ENCODE measurements around the gene MBNL2.

MBNL2 gene

GRCh38 chr13:97274829-97275649 is 52.9 kb downstream of the MBNL2 start:
- peak; percentile 64 for DNase-seq (ENCODE audit: low spot score)

- no peak for DNase-seq (ENCODE audit: low spot score)
Observed at GRCh38 chr13:97275776-97276501, 53.8 kb downstream of the MBNL2 start.

GRCh38 chr13:97276862-97277269 is 54.7 kb downstream of the MBNL2 start:
- DNase-seq (ENCODE audit: low spot score), result no peak

- no peak for DNase-seq (ENCODE audit: low spot score)
Observed at GRCh38 chr13:97278435-97279411, 56.6 kb downstream of the MBNL2 start.

- no peak for DNase-seq (ENCODE audit: low spot score)
Observed at GRCh38 chr13:97279913-97280312, 57.8 kb downstream of the MBNL2 start.

GRCh38 chr13:97280478-97280877 is 58.3 kb downstream of the MBNL2 start:
- DNase-seq (ENCODE audit: low spot score), result no peak

- DNase-seq (ENCODE audit: low spot score), result no peak
Observed at GRCh38 chr13:97281028-97281427, 58.9 kb downstream of the MBNL2 start.

- DNase-seq (ENCODE audit: low spot score), result peak; percentile 74
Observed at GRCh38 chr13:97282705-97283104, 60.6 kb downstream of the MBNL2 start.

- no peak for DNase-seq (ENCODE audit: low spot score)
Observed at GRCh38 chr13:97283888-97284287, 61.8 kb downstream of the MBNL2 start.

GRCh38 chr13:97284558-97284957 is 62.4 kb downstream of the MBNL2 start:
- DNase-seq (ENCODE audit: low spot score), result no peak

- peak; percentile 83 for DNase-seq (ENCODE audit: low spot score)
Observed at GRCh38 chr13:97285221-97285955, 63.3 kb downstream of the MBNL2 start.

- DNase-seq (ENCODE audit: low spot score), result no peak
Observed at GRCh38 chr13:97286317-97287046, 64.3 kb downstream of the MBNL2 start.

GRCh38 chr13:97287047-97287383 is 64.9 kb downstream of the MBNL2 start:
- no peak for DNase-seq (ENCODE audit: low spot score)

- no peak for DNase-seq (ENCODE audit: low spot score)
Observed at GRCh38 chr13:97288486-97288900, 66.4 kb downstream of the MBNL2 start.

- no peak for DNase-seq (ENCODE audit: low spot score)
Observed at GRCh38 chr13:97289514-97290298, 67.6 kb downstream of the MBNL2 start.

GRCh38 chr13:97295283-97296182 is 73.4 kb downstream of the MBNL2 start:
- peak; percentile 85 for DNase-seq (ENCODE audit: low spot score)

GRCh38 chr13:97296740-97297139 is 74.6 kb downstream of the MBNL2 start:
- DNase-seq (ENCODE audit: low spot score), result no peak

- DNase-seq (ENCODE audit: low spot score), result peak; percentile 53
Observed at GRCh38 chr13:97298816-97299215, 76.7 kb downstream of the MBNL2 start.

GRCh38 chr13:97300871-97301270 is 78.7 kb downstream of the MBNL2 start:
- DNase-seq (ENCODE audit: low spot score), result no peak

All from COLO829 (cell line).